NCI-H82 treated with DMSO at 0.1 percent for 48 hours (cell line): Measurements from ENCODE around the gene VPS13C.
"Not testable (repeated sequence)": the region's sequence is repeated elsewhere in the genome, so short reads cannot be mapped to it uniquely, and the experiment has no call there.

Source experiments
- DNase-seq: peaks from one replicate; lab custom pipeline; 2025; ENCODE audit not compliant: unreplicated experiment; lab: John Stamatoyannopoulos, UW

Gene VPS13C

DNA sequence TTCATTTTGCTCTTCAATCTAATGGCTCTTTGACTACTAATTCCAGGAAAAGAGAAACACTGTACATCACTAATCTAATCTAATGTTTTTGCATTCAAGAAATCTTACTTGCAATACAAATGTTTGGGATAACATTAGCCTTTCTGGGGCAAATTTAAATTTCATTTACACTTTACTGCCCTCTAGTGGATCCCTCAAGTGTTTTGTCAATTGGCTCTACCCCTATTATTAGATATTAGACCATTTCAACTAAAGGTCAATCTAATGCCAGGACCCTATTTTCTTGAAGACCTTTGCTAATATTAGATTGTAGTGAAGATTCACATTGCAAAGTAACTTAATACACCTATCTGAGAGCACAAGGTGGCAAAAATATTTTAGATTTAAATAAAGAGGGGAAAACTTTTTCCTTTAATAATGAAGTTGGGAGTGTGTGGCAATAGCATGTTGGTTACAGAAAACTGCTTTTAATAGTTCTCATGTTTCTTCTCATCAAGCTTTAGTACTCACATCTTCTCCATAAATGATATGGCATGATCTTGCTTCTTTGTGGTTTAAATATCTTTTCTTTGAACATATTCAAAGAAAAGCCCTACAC, 11.6 kb upstream of the VPS13C start:
- DNase-seq, result peak; percentile 35

DNA sequence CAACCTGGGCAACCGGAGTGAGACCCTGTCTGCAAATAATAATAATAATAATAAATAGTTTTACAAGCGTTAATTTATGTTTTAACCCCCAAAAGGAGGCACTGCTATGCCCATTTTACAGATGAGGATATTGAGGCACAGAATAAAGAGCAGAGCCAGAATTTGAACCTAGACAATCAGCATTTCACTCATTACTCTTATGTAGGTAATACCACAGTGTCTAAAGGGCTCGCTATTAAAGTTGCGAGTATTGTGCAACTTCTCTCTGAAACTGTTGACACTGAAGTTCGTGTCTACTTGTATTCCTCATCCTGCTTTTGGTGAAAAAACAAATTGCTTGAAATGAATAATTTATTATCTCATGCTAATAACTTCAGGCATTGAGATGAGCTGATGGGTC, 9.3 kb upstream of the VPS13C start:
- no peak for DNase-seq

DNA sequence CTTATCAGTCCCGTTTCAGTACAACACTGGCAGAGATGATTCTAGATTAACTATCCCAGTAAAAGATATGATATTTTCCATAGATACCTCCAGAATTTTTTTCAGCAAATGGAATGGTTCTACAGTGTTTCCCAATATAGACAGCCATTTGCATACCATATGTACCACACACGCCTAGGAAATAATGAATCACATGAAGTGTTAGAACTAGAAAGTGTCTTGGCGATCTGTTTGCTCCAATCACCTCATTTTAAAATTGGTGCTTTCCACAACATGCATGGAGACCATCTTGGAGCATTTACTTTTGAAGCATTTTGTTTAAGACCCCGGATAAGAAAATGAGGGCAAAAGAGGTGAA, 8.5 kb upstream of the VPS13C start:
- no peak for DNase-seq

- no peak for DNase-seq
These were observed 8.0 kb upstream of the VPS13C start for GRCh38 chr15:62068071-62068809.

DNA sequence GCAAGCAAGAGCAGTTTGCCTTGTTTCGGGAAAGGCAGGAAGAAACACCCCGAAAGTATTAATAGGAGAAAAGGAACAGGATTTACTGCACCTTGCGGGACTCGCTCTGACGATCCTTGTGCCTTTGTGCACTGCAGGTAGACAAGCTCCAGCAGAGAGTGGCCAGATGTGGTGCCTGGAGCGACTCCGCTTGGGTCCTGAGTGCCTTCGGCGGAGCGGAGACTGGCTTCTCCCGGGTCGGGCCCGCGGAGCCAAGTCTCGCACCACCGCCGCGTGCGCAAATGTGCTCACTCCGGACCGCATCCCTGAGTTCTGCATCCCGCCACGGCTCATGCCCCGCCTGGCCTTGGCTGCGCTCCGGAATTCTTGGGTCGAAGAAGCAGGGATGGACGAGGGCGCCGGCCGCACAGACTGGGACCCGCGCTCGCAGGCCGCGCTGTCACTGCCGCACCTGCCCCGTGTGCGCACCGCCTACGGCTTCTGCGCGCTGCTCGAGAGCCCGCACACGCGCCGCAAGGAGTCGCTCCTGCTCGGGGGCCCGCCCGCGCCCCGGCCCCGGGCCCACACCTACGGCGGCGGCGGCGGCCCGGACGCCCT, 7.3 kb upstream of the VPS13C start:
- no peak for DNase-seq

- DNase-seq, result peak; percentile 12
These were observed 6.6 kb upstream of the VPS13C start, which contains the start of gene C2CD4A for GRCh38 chr15:62066663-62067447. Gene C2CD4A, plus strand, starts transcription at chr15:62066977. Its CDS starts 637 bp downstream, at chr15:62067614.

DNA sequence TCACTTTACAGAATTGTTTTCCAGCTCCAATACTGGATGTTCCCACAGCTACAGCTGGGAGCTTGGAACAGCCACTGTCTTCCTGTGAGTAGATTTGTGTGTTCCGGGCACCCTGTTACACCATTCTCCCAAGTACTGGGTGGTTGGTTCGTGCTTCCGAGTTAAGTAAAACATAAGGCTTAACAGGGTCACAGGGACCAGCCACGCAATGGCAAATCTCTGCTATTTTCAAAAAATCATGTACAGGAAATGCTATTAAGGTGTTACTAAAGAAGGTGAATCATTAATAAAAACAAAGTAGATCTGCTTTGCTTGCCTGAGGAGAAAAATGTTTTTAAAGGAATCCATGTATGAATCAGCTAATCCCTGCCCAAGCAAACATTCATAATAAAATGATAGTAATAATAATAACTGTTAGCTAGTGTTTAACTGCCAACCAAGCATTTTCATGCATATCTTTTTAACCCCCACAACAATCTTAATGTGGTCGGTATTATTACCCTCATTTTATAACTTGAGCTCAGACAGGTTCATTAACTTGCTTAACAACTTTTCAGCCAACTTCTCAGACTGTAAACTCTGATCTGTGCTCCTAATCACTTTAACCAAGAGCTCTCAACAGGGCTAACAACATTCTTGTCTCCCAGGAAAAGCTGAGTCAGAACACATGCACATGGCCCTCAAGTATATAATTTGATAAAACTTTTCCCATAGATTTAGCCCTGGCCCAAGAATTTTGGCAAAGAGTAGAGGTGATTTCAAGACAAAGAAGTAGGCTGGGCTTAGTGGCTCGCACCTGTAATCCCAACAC, 3.8 kb upstream of the VPS13C start:
- no peak for DNase-seq

DNA sequence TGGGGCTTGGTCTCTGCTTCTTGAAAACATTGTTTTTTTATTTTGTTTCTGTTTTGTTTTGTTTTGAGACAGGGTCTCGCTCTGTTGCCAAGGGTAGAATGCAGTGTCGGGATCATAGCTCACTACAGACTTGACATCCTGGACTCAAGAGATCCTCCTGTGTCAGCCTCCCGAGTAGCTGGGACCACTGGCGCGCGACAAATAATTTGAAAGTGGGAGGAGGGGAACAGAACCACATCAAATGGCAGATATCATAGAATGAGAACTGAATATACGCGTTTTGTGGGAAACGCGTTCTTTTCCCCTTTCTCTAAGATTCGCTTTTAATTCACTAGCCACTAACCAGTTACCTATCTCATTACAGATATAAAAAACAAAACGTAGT, 641 bp upstream of the VPS13C start:
- DNase-seq, result no peak

GRCh38 chr15:62059816-62060112, 483 bp downstream of the VPS13C start:
- no peak for DNase-seq

DNA sequence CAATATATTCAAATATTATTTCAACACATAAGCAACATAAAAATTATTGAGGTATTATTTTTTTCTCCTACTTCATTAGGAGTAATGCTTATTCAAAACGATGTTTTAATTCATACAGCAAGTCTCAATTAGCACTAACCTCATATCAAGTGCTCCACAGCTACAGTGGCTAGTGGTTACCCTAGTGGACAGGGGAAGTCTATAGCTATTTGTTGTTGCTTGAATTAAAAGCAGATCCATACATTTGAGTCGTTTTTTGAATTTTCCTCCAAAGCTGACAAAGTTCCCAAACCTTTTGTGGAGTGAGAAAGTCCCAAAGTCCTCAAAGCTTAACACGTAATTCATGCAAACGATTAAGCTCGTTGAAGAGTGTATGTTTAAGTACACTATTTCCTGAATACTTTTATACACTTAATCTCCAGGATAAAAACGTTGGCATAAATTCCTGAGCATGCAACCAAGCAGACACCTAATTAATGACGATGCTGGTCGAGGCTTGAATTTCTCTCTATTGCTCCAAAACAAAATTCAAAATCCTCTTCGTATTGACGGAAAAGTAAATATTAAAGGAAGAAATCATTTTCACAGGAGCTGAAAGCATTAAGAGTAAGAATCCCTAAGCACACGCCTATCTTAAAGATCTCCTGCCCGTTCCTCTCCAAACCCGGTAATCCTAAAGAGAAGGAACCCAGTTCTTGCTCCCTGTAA, 985 bp downstream of the VPS13C start:
- no peak for DNase-seq

- DNase-seq, result no peak
These were observed 1.8 kb downstream of the VPS13C start for GRCh38 chr15:62058327-62059028.

GRCh38 chr15:62057341-62057980, 2.8 kb downstream of the VPS13C start:
- DNase-seq, result no peak

- DNase-seq, result no peak
These were observed 5.3 kb downstream of the VPS13C start for GRCh38 chr15:62054979-62055378.

DNA sequence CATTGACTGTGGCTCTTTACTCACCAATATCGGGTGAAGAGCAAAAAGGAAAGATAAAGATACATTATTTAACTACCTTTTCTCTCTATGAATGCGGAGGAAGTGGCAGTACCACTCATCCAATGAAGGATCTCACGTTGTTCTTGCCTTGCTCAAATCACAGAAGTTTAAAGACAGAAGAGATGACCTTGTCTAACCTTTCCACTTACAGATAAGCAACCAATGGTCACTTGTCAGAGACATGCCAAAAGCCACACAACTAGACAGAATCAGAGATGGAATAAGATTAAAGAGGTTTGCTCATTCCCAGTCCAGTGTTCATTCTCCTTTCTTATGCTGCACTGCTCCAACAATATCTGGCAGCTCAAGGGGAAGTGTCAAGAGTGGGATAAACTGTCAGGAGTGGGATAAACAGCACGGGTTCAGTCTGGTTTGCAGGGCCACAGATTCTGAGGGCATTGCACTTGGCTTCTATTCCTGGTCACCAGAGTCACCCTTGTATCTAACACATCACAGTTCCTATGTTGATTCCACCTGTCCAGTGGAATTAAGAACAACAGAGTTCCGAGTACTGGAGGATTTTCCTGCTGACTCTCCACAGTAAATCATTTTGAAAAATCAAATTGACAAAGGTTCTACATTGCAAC, 6.7 kb downstream of the VPS13C start:
- DNase-seq, result no peak

- no peak for DNase-seq
These were observed 7.5 kb downstream of the VPS13C start for GRCh38 chr15:62052713-62053112.

- no peak for DNase-seq
These were observed 9.1 kb downstream of the VPS13C start for GRCh38 chr15:62051166-62051565.

DNA sequence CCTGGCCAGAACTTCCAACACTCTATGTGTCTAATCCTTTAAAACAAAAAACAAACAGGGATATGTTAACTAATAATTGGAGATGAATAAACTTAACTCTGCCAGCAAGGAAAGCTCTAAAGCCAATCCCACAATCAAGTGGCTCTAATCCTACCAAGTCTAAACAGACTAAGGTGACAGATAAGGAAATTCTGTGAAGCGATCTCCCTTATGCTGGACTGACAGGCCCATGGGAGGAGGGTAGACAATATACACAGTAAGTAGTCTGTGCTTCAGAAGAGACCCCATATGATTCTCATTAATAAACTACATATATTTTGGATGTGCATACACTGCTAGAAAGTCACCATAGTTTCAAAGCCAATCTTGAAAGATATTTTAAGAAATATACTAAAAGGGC, 10.1 kb downstream of the VPS13C start:
- no peak for DNase-seq

GRCh38 chr15:62048254-62048653, 12.0 kb downstream of the VPS13C start:
- DNase-seq, result not testable (repeated sequence)

GRCh38 chr15:62047282-62047827, 12.9 kb downstream of the VPS13C start:
- DNase-seq, result no peak
